SKM-1 treated with dmso at 0.1 percent for 144 hours (cell line): ENCODE data around the gene MRPS6.

ENCODE experiments used
- DNase-seq: peaks from one replicate; lab custom pipeline; 2025; ENCODE audit not compliant: unreplicated experiment; lab: John Stamatoyannopoulos, UW

Gene MRPS6

GRCh38 chr21:34130716-34130985 lies 57.3 kb downstream of the MRPS6 start:
- DNase-seq = no peak

GRCh38 chr21:34131586-34131985 lies 58.2 kb downstream of the MRPS6 start:
- no peak for DNase-seq

GRCh38 chr21:34132202-34132601 lies 58.8 kb downstream of the MRPS6 start:
- no peak for DNase-seq

GRCh38 chr21:34132926-34133325 lies 59.5 kb downstream of the MRPS6 start:
- peak; percentile 82 for DNase-seq

- no peak for DNase-seq
Observed at GRCh38 chr21:34133392-34133791, 60.0 kb downstream of the MRPS6 start.

- DNase-seq = no peak
Observed at GRCh38 chr21:34133802-34134201, 60.4 kb downstream of the MRPS6 start.

GRCh38 chr21:34135330-34135729 lies 62.0 kb downstream of the MRPS6 start:
- no peak for DNase-seq

GRCh38 chr21:34141373-34141772 lies 68.0 kb downstream of the MRPS6 start:
- DNase-seq = no peak

- no peak for DNase-seq
Observed at GRCh38 chr21:34143685-34144182, 70.4 kb downstream of the MRPS6 start.

- no peak for DNase-seq
Observed at GRCh38 chr21:34144224-34144623, 70.8 kb downstream of the MRPS6 start.

GRCh38 chr21:34147792-34148418 lies 74.5 kb downstream of the MRPS6 start:
- no peak for DNase-seq

GRCh38 chr21:34148419-34148804 lies 75.0 kb downstream of the MRPS6 start:
- no peak for DNase-seq

- DNase-seq = no peak
Observed at GRCh38 chr21:34148826-34149558, 75.6 kb downstream of the MRPS6 start.

- DNase-seq = no peak
Observed at GRCh38 chr21:34152500-34152899, 79.1 kb downstream of the MRPS6 start.

GRCh38 chr21:34154878-34155277 lies 81.5 kb downstream of the MRPS6 start:
- no peak for DNase-seq

GRCh38 chr21:34156957-34157356 lies 83.6 kb downstream of the MRPS6 start:
- no peak for DNase-seq

GRCh38 chr21:34157521-34157920 lies 84.1 kb downstream of the MRPS6 start:
- no peak for DNase-seq

GRCh38 chr21:34158866-34159835 lies 85.8 kb downstream of the MRPS6 start:
- DNase-seq = no peak

GRCh38 chr21:34166468-34166867 lies 93.1 kb downstream of the MRPS6 start:
- DNase-seq = no peak

GRCh38 chr21:34170886-34171285 lies 97.5 kb downstream of the MRPS6 start:
- no peak for DNase-seq

- no peak for DNase-seq
Observed at GRCh38 chr21:34174470-34174869, 101.1 kb downstream of the MRPS6 start.

GRCh38 chr21:34176448-34176847 lies 103.1 kb downstream of the MRPS6 start:
- DNase-seq = no peak
